Neutrophil (primary cell): ENCODE results near the gene SRR.

ENCODE experiments used
- H3K27ac ChIP-seq: fragments of 200-600 bp; sonication (generic); 2 replicates; pipeline ENCODE4 v1.5.1; 2016; ENCODE audit warnings: mild to moderate bottlenecking, moderate library complexity
- H3K27me3 ChIP-seq: fragments of 200-600 bp; sonication (generic); 2 replicates; pipeline ENCODE4 v1.6.0; 2016; ENCODE audit warnings: mild to moderate bottlenecking
- H3K36me3 ChIP-seq: fragments of 200-600 bp; sonication (generic); 2 replicates; pipeline ENCODE4 v1.5.1; 2017
- H3K4me1 ChIP-seq, 2 experiments: fragments of 200-600 bp in 1 of 2; sonication (generic) in 1 of 2; 1 replicate in 1 of 2; 2 replicates in 1 of 2; pipeline versions ENCODE4 v1.5.1 to v1.6.1; 2013 to 2016; ENCODE audit warnings: low read depth in 1 of 2, low read length in 1 of 2, mild to moderate bottlenecking in 1 of 2, moderate library complexity in 1 of 2; ENCODE audit not compliant: control insufficient read depth in 1 of 2, insufficient read depth in 1 of 2
- H3K4me3 ChIP-seq, 2 experiments: fragments of 200-600 bp in 1 of 2; sonication (generic) in 1 of 2; 1 replicate in 1 of 2; 2 replicates in 1 of 2; pipeline ENCODE4 v1.5.1; 2013 to 2016; ENCODE audit warnings: low read depth in 1 of 2, low read length in 1 of 2, mild to moderate bottlenecking in 1 of 2, moderate library complexity in 1 of 2
- H3K9me3 ChIP-seq: fragments of 200-600 bp; sonication (generic); 2 replicates; pipeline ENCODE4 v1.5.1; 2016
- TF ChIP-seq, protein P1 (sequence below): fragments of 200-600 bp; sonication (generic); IDR thresholded peaks from 2 replicates; pipeline ENCODE4 v1.5.1; 2016; ENCODE audit warnings: antibody characterized with exemption

SRR gene

GRCh38 chr17:2372681-2373080 is 68.9 kb downstream of the SRR start:
- Histone ChIP-seq H3K36me3 (peaks cover 65% of the 10 kb centered on the region), H3K27ac (no peak overlapping the region), H3K9me3 (no peaks in the 10 kb centered on the region), H3K27me3 (no peaks in the 10 kb centered on the region), H3K4me3 (no peak overlapping the region), H3K4me1 (peaks cover 13 to 15% of the 10 kb centered on the region in 2 experiments)
- TF ChIP-seq, protein P1, sequence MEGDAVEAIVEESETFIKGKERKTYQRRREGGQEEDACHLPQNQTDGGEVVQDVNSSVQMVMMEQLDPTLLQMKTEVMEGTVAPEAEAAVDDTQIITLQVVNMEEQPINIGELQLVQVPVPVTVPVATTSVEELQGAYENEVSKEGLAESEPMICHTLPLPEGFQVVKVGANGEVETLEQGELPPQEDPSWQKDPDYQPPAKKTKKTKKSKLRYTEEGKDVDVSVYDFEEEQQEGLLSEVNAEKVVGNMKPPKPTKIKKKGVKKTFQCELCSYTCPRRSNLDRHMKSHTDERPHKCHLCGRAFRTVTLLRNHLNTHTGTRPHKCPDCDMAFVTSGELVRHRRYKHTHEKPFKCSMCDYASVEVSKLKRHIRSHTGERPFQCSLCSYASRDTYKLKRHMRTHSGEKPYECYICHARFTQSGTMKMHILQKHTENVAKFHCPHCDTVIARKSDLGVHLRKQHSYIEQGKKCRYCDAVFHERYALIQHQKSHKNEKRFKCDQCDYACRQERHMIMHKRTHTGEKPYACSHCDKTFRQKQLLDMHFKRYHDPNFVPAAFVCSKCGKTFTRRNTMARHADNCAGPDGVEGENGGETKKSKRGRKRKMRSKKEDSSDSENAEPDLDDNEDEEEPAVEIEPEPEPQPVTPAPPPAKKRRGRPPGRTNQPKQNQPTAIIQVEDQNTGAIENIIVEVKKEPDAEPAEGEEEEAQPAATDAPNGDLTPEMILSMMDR: no peak

DNA sequence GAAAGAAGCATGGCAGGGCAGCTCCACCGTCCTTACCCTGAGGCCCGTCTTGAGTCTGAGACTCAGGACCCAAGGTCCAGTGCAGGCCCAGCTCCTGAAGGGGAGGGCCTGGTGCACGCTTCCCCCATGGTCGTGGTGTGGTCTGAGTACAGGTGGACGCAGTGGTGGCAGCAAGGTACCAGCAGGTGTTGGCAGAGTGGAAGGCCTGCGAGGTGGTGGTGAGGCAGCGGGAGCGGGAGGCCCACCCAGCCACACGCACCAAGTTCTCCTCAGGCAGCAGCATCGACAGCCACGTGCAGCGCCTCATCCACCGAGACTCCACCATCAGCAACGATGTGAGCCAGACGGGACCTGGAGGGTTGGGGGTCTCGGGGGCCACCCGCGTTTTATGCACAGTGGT is 69.4 kb downstream of the SRR start:
- H3K4me1 ChIP-seq: peaks cover 13 to 15% of the 10 kb centered on the region in 2 experiments
- H3K36me3 ChIP-seq: peaks cover 66% of the 10 kb centered on the region
- no peaks in the 10 kb centered on the region for H3K9me3 ChIP-seq
- no peaks in the 10 kb centered on the region for H3K27me3 ChIP-seq
- no peak overlapping the region for H3K4me3 ChIP-seq
- H3K27ac ChIP-seq: no peak overlapping the region
- TF ChIP-seq, protein P1: no peak
